Lower lobe of right lung (tissue), 2 donors: ENCODE data around the gene MAGI1. TPM values are rescaled to one million over a fixed set of nuclear protein-coding genes. Genes with fewer than 3 reads are reported as not detected.

ENCODE experiments used
- ATAC-seq, 2 donors: fragments of 200-7000 bp; cut with Tn5 transposase; one replicate each; pipeline ENCODE4 v1.9.1; 2020 to 2022; ENCODE audit warnings: mild to moderate bottlenecking in 2 of 2, moderate library complexity in 2 of 2
- DNase-seq: peaks from one replicate; pipeline ENCODE4 v3.0.0-alpha.2; 2020
- H3K27ac ChIP-seq: fragments of 200-600 bp; one replicate; pipeline ENCODE4 v1.8.0; 2022
- H3K27me3 ChIP-seq: fragments of 200-600 bp; one replicate; pipeline ENCODE4 v1.8.0; 2022; ENCODE audit warnings: low read depth
- H3K36me3 ChIP-seq: fragments of 200-600 bp; one replicate; pipeline ENCODE4 v1.8.0; 2022; ENCODE audit warnings: mild to moderate bottlenecking
- H3K4me1 ChIP-seq: fragments of 200-600 bp; one replicate; pipeline ENCODE4 v1.8.0; 2022
- H3K4me3 ChIP-seq: fragments of 200-600 bp; one replicate; pipeline ENCODE4 v1.8.0; 2022; ENCODE audit warnings: mild to moderate bottlenecking
- H3K9me3 ChIP-seq: fragments of 200-600 bp; one replicate; pipeline ENCODE4 v1.8.0; 2022
- intact Hi-C: fragments of 100-400 bp; cut with DNase I; formaldehyde crosslinking; loops from one replicate; pipeline ENCODE4 v1.11.0; 2022
- total RNA-seq: library from RNA; stranded (reverse); fragmentation: NEBNext Ultra II Directional; extraction: Animal tissue kit (Norgen Biotek cat#: 25700); gene quantifications from one replicate; pipeline ENCODE4 v1.2.1, GENCODE V29; 2021
- TF ChIP-seq, protein P1 (sequence below): fragments of 200-600 bp; IDR thresholded peaks from one replicate; pipeline ENCODE4 v1.8.0; 2022; ENCODE audit warnings: antibody characterized with exemption, mild to moderate bottlenecking
- donor health status: DM: no; HTN: yes; CAD: no; lungs with severe emphysema.

Gene MAGI1
- total RNA-seq, 1 donor from 2014 or later = 35.5 TPM

- intact Hi-C loops = no loop called here
- Histone ChIP-seq H3K9me3 (no peaks in the 10 kb centered on the region), H3K36me3 (no peaks in the 10 kb centered on the region), H3K4me3 (no peak overlapping the region), H3K4me1 (no peaks in the 10 kb centered on the region), H3K27me3 (no peaks in the 10 kb centered on the region), H3K27ac (no peak overlapping the region)
- TF ChIP-seq, protein P1, sequence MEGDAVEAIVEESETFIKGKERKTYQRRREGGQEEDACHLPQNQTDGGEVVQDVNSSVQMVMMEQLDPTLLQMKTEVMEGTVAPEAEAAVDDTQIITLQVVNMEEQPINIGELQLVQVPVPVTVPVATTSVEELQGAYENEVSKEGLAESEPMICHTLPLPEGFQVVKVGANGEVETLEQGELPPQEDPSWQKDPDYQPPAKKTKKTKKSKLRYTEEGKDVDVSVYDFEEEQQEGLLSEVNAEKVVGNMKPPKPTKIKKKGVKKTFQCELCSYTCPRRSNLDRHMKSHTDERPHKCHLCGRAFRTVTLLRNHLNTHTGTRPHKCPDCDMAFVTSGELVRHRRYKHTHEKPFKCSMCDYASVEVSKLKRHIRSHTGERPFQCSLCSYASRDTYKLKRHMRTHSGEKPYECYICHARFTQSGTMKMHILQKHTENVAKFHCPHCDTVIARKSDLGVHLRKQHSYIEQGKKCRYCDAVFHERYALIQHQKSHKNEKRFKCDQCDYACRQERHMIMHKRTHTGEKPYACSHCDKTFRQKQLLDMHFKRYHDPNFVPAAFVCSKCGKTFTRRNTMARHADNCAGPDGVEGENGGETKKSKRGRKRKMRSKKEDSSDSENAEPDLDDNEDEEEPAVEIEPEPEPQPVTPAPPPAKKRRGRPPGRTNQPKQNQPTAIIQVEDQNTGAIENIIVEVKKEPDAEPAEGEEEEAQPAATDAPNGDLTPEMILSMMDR = no peak
- no peak for ATAC-seq
- no peak for DNase-seq
Measured at GRCh38 chr3:65314916-65315315, 723.8 kb downstream of the MAGI1 start.

DNA sequence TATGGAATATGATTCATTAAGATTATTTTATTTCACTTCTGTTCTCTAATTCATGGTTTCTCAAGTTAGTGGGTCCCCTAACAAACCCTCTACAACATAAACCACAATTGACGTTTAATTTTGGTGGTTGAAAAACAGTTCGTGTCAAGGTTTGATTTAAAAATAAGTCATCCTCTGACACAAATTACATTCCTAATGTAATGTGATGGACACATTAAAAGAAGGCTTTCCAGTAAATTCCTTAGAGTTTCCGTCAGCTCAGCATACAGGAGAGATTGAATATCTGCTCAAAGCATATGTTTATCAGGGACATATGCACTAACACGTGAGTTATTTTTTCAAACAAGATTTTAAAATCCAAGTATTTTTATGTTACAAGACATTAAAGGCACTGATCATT lies 724.4 kb downstream of the MAGI1 start:
- ATAC-seq (no peak), DNase-seq (no peak)
- intact Hi-C loops = no loop called here
- Histone ChIP-seq H3K9me3 (no peaks in the 10 kb centered on the region), H3K27me3 (no peaks in the 10 kb centered on the region), H3K4me3 (no peak overlapping the region), H3K36me3 (no peaks in the 10 kb centered on the region), H3K4me1 (no peaks in the 10 kb centered on the region), H3K27ac (no peak overlapping the region)
- TF ChIP-seq, protein P1 = no peak

GRCh38 chr3:65313666-65314065 lies 725.1 kb downstream of the MAGI1 start:
- Histone ChIP-seq H3K4me1 (no peaks in the 10 kb centered on the region), H3K36me3 (no peaks in the 10 kb centered on the region), H3K4me3 (no peak overlapping the region), H3K27ac (no peak overlapping the region), H3K9me3 (no peaks in the 10 kb centered on the region), H3K27me3 (no peaks in the 10 kb centered on the region)
- ATAC-seq (no peak), DNase-seq (no peak)
- TF ChIP-seq, protein P1 = no peak
- intact Hi-C loops = no loop called here

DNA sequence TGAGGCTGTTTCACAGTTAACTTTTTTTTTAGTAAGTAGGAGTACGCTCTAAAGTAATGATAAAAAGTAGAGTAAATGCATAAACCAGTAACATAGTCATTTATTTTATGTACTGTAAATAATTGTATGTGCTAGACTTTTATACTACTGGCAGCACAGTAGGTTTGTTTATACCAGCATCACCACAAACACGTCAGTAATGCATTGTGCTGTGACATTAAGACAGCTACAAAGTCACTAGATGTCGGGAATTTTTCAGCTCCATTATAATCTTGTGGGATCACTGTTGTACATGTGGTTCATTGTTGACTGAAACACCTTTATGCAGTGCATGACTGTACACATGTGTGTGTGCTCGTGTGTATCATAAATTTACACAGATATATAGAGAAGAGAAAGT lies 732.9 kb downstream of the MAGI1 start:
- TF ChIP-seq, protein P1 = no peak
- Histone ChIP-seq H3K9me3 (no peaks in the 10 kb centered on the region), H3K4me1 (no peaks in the 10 kb centered on the region), H3K4me3 (no peak overlapping the region), H3K36me3 (no peaks in the 10 kb centered on the region), H3K27ac (no peak overlapping the region), H3K27me3 (no peaks in the 10 kb centered on the region)
- ATAC-seq = no peak
- no peak for DNase-seq
- intact Hi-C loops = no loop called here

Other genes starting within 250 kb of the MAGI1 start
- 18.8 TPM for gene SLC25A26, start 182.1 kb upstream of the MAGI1 start, total RNA-seq